GM23338 (cell line): ENCODE results near the gene CAAP1.

Experiments used
- CREB1 ChIP-seq: fragments of 250-450 bp; sonication (Bioruptor Pico); IDR thresholded peaks from 2 replicates; pipeline ENCODE4 v1.5.0; 2020; ENCODE audit warnings: low read depth, mild to moderate bottlenecking, moderate library complexity
- EZH2 ChIP-seq: fragments of 200-600 bp; sonication (generic); IDR thresholded peaks from one replicate; pipeline ENCODE4 v1.8.0; 2017; ENCODE audit warnings: antibody characterized with exemption, mild to moderate bottlenecking, low read depth; ENCODE audit not compliant: unreplicated experiment
- EZH2phosphoT487 ChIP-seq: fragments of 200-600 bp; sonication (generic); IDR thresholded peaks from one replicate; pipeline ENCODE4 v1.8.1; 2018; ENCODE audit warnings: antibody characterized with exemption; ENCODE audit not compliant: unreplicated experiment
- JUNB ChIP-seq: IDR thresholded peaks from one replicate; pipeline ENCODE4 v1.6.1; 2016; ENCODE audit warnings: antibody characterized with exemption; ENCODE audit not compliant: unreplicated experiment
- NANOG ChIP-seq: IDR thresholded peaks from 2 replicates; pipeline ENCODE4 v1.6.1; 2016; ENCODE audit warnings: antibody characterized with exemption, borderline replicate concordance
- POLR2AphosphoS5 ChIP-seq: IDR thresholded peaks from 2 replicates; pipeline ENCODE4 v1.6.1; 2016; ENCODE audit warnings: antibody characterized with exemption, low read depth
- STAT1 ChIP-seq: IDR thresholded peaks from one replicate; pipeline ENCODE4 v1.6.1; 2016; ENCODE audit warnings: antibody characterized with exemption; ENCODE audit not compliant: unreplicated experiment
- ZNF114 ChIP-seq: fragments of 250-450 bp; sonication (Bioruptor Pico); IDR thresholded peaks from 2 replicates; pipeline ENCODE4 v1.5.0; 2020; ENCODE audit warnings: mild to moderate bottlenecking, moderate library complexity
- ZNF331 ChIP-seq: fragments of 250-450 bp; sonication (Bioruptor Pico); IDR thresholded peaks from 2 replicates; pipeline ENCODE4 v1.5.0; 2020; ENCODE audit warnings: low read depth, mild to moderate bottlenecking, moderate library complexity
- TF ChIP-seq, protein P1 (sequence below), 2 experiments: fragments of 200-600 bp in 1 of 2; sonication (generic) in 1 of 2; conservative IDR thresholded peaks; 2 replicates each; pipeline versions ENCODE4 v1.5.1 to v1.6.1; 2016 to 2017; ENCODE audit warnings: antibody characterized with exemption in 2 of 2, low read depth in 2 of 2, mild to moderate bottlenecking in 2 of 2, moderate library complexity in 1 of 2
- TF ChIP-seq, protein P2 (sequence below): IDR thresholded peaks from one replicate; pipeline ENCODE4 v1.6.1; 2018; ENCODE audit warnings: antibody characterized with exemption; ENCODE audit not compliant: unreplicated experiment
- TF ChIP-seq, protein P3 (sequence below): fragments of 250-450 bp; sonication (Bioruptor Pico); IDR thresholded peaks from 2 replicates; pipeline ENCODE4 v1.5.0; 2020; ENCODE audit warnings: mild to moderate bottlenecking, moderate library complexity
- TF ChIP-seq, protein P4 (sequence below): IDR thresholded peaks from 2 replicates; pipeline ENCODE4 v1.6.1; 2016; ENCODE audit warnings: antibody characterized with exemption

DNA sequence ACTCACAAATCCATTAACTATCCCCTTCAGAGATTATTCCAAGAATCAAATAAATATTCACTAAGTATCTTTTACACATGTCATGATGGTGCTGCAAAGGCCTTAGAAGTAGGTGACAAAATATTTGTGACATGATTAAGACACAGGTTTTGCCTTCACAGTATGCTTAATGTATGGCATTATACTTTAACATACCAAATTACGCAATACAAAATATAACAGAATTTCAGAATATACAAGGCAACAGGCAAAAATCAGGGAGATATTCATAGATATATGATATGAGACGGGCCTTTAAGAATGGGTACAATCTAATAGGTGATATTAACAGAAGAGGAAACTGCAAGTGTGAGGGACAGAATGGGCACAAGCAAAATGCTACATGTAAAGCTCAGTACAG lies 41.6 kb downstream of the CAAP1 start:
- TF ChIP-seq, protein P1, sequence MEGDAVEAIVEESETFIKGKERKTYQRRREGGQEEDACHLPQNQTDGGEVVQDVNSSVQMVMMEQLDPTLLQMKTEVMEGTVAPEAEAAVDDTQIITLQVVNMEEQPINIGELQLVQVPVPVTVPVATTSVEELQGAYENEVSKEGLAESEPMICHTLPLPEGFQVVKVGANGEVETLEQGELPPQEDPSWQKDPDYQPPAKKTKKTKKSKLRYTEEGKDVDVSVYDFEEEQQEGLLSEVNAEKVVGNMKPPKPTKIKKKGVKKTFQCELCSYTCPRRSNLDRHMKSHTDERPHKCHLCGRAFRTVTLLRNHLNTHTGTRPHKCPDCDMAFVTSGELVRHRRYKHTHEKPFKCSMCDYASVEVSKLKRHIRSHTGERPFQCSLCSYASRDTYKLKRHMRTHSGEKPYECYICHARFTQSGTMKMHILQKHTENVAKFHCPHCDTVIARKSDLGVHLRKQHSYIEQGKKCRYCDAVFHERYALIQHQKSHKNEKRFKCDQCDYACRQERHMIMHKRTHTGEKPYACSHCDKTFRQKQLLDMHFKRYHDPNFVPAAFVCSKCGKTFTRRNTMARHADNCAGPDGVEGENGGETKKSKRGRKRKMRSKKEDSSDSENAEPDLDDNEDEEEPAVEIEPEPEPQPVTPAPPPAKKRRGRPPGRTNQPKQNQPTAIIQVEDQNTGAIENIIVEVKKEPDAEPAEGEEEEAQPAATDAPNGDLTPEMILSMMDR (conservative IDR thresholded peaks at IDR 0.05; ENCODE audit: low read depth in 2 of 2) = no peak
- TF ChIP-seq CREB1 (CRISPR knock-in tag) (no peak), POLR2AphosphoS5 (no peak), EZH2 (no peak), ZNF114 (CRISPR knock-in tag) (no peak), EZH2phosphoT487 (no peak), NANOG (no peak), JUNB (no peak), STAT1 (no peak), ZNF331 (no peak)
- TF ChIP-seq, protein P2, sequence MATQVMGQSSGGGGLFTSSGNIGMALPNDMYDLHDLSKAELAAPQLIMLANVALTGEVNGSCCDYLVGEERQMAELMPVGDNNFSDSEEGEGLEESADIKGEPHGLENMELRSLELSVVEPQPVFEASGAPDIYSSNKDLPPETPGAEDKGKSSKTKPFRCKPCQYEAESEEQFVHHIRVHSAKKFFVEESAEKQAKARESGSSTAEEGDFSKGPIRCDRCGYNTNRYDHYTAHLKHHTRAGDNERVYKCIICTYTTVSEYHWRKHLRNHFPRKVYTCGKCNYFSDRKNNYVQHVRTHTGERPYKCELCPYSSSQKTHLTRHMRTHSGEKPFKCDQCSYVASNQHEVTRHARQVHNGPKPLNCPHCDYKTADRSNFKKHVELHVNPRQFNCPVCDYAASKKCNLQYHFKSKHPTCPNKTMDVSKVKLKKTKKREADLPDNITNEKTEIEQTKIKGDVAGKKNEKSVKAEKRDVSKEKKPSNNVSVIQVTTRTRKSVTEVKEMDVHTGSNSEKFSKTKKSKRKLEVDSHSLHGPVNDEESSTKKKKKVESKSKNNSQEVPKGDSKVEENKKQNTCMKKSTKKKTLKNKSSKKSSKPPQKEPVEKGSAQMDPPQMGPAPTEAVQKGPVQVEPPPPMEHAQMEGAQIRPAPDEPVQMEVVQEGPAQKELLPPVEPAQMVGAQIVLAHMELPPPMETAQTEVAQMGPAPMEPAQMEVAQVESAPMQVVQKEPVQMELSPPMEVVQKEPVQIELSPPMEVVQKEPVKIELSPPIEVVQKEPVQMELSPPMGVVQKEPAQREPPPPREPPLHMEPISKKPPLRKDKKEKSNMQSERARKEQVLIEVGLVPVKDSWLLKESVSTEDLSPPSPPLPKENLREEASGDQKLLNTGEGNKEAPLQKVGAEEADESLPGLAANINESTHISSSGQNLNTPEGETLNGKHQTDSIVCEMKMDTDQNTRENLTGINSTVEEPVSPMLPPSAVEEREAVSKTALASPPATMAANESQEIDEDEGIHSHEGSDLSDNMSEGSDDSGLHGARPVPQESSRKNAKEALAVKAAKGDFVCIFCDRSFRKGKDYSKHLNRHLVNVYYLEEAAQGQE = no peak
- TF ChIP-seq, protein P3, sequence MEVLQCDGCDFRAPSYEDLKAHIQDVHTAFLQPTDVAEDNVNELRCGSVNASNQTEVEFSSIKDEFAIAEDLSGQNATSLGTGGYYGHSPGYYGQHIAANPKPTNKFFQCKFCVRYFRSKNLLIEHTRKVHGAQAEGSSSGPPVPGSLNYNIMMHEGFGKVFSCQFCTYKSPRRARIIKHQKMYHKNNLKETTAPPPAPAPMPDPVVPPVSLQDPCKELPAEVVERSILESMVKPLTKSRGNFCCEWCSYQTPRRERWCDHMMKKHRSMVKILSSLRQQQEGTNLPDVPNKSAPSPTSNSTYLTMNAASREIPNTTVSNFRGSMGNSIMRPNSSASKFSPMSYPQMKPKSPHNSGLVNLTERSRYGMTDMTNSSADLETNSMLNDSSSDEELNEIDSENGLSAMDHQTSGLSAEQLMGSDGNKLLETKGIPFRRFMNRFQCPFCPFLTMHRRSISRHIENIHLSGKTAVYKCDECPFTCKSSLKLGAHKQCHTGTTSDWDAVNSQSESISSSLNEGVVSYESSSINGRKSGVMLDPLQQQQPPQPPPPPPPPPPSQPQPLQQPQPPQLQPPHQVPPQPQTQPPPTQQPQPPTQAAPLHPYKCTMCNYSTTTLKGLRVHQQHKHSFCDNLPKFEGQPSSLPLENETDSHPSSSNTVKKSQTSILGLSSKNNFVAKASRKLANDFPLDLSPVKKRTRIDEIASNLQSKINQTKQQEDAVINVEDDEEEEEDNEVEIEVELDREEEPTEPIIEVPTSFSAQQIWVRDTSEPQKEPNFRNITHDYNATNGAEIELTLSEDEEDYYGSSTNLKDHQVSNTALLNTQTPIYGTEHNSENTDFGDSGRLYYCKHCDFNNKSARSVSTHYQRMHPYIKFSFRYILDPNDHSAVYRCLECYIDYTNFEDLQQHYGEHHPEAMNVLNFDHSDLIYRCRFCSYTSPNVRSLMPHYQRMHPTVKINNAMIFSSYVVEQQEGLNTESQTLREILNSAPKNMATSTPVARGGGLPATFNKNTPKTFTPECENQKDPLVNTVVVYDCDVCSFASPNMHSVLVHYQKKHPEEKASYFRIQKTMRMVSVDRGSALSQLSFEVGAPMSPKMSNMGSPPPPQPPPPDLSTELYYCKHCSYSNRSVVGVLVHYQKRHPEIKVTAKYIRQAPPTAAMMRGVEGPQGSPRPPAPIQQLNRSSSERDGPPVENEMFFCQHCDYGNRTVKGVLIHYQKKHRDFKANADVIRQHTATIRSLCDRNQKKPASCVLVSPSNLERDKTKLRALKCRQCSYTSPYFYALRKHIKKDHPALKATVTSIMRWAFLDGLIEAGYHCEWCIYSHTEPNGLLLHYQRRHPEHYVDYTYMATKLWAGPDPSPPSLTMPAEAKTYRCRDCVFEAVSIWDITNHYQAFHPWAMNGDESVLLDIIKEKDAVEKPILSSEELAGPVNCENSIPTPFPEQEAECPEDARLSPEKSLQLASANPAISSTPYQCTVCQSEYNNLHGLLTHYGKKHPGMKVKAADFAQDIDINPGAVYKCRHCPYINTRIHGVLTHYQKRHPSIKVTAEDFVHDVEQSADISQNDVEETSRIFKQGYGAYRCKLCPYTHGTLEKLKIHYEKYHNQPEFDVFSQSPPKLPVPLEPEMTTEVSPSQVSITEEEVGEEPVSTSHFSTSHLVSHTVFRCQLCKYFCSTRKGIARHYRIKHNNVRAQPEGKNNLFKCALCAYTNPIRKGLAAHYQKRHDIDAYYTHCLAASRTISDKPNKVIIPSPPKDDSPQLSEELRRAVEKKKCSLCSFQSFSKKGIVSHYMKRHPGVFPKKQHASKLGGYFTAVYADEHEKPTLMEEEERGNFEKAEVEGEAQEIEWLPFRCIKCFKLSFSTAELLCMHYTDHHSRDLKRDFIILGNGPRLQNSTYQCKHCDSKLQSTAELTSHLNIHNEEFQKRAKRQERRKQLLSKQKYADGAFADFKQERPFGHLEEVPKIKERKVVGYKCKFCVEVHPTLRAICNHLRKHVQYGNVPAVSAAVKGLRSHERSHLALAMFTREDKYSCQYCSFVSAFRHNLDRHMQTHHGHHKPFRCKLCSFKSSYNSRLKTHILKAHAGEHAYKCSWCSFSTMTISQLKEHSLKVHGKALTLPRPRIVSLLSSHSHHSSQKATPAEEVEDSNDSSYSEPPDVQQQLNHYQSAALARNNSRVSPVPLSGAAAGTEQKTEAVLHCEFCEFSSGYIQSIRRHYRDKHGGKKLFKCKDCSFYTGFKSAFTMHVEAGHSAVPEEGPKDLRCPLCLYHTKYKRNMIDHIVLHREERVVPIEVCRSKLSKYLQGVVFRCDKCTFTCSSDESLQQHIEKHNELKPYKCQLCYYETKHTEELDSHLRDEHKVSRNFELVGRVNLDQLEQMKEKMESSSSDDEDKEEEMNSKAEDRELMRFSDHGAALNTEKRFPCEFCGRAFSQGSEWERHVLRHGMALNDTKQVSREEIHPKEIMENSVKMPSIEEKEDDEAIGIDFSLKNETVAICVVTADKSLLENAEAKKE (CRISPR knock-in tag) = no peak
- TF ChIP-seq, protein P4, sequence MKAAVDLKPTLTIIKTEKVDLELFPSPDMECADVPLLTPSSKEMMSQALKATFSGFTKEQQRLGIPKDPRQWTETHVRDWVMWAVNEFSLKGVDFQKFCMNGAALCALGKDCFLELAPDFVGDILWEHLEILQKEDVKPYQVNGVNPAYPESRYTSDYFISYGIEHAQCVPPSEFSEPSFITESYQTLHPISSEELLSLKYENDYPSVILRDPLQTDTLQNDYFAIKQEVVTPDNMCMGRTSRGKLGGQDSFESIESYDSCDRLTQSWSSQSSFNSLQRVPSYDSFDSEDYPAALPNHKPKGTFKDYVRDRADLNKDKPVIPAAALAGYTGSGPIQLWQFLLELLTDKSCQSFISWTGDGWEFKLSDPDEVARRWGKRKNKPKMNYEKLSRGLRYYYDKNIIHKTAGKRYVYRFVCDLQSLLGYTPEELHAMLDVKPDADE = no peak
